SK-N-SH (cell line): ENCODE results near the gene ZC3H13.

Experiments
- CTCF ChIP-seq: fragments of 200-600 bp; sonication (generic); IDR thresholded peaks from 2 replicates; pipeline ENCODE4 v1.6.1; 2017; ENCODE audit warnings: antibody characterized with exemption, mild to moderate bottlenecking, moderate library complexity
- FOXM1 ChIP-seq: IDR thresholded peaks from 2 replicates; pipeline ENCODE4 v1.4.0; 2012; ENCODE audit warnings: low read depth, mild to moderate bottlenecking
- GATA2 ChIP-seq: sonication (generic); formaldehyde crosslinking; IDR thresholded peaks from 2 replicates; pipeline ENCODE4 v1.5.0; 2020; ENCODE audit warnings: mild to moderate bottlenecking, missing genetic modification reagents
- MAX ChIP-seq: IDR thresholded peaks from 2 replicates; pipeline ENCODE4 v1.4.0; 2012; ENCODE audit warnings: low read depth
- POLR2AphosphoS5 ChIP-seq: IDR thresholded peaks from 2 replicates; pipeline ENCODE4 v1.6.1; 2012; ENCODE audit warnings: low read depth, low read length
- SMC3 ChIP-seq: IDR thresholded peaks from 2 replicates; pipeline ENCODE4 v1.6.1; 2012; ENCODE audit warnings: low read depth, low read length, improper control_type of control experiment
- TEAD4 ChIP-seq: IDR thresholded peaks from 2 replicates; pipeline ENCODE4 v1.4.0; 2012; ENCODE audit warnings: mild to moderate bottlenecking, borderline replicate concordance; ENCODE audit not compliant: insufficient read depth

DNA sequence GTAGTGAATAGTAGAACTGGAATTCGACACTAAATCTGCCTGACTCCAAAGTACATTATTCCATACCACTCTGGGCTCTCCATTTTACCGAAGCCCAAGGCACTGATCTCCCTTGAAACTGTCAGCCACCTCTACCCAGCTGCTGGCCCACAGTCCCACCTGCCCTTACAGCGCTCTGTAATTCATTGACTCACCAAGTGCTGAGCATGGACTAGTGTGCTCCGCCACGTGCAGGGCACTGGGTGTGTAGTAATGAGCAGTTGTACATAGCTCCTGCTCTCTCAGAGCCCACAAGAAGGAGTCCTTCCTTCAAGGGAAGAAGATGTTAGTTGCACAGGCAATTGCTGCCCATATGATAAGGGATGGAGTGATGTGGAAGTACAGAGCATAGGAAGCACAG is 124.4 kb downstream of the ZC3H13 start:
- TF ChIP-seq FOXM1, result no peak
- TF ChIP-seq POLR2AphosphoS5, result no peak
- TF ChIP-seq CTCF, result no peak
- no peak for TF ChIP-seq SMC3
- TF ChIP-seq TEAD4, result no peak
- no peak for TF ChIP-seq MAX
- no peak for TF ChIP-seq GATA2
